Stomach (tissue), 9 donors: ENCODE measurements around the gene PCDH1. TPM values are rescaled to one million over a fixed set of nuclear protein-coding genes. Genes with fewer than 3 reads are reported as not detected.

Source experiments
- DNase-seq, 2 donors: peaks; one replicate each; pipeline versions ENCODE4 v3.0.0 to v3.0.0-alpha.2; 2013 to 2019
- H3K27ac ChIP-seq, 5 donors: fragments of 200-600 bp in 4 of 5; sonication (generic) in 4 of 5; one replicate each; pipeline ENCODE4 v1.5.1; 2013 to 2019; ENCODE audit warnings: mild to moderate bottlenecking in 1 of 5, moderate library complexity in 1 of 5
- H3K27me3 ChIP-seq, 3 donors: fragments of 200-600 bp; sonication (generic); one replicate each; pipeline ENCODE4 v1.5.1; 2017 to 2019; ENCODE audit warnings: mixed run types in 1 of 3
- H3K36me3 ChIP-seq, 4 donors: fragments of 200-600 bp; sonication (generic); 1 replicate in 3 of 4; 2 replicates in 1 of 4; pipeline ENCODE4 v1.5.1; 2016 to 2019
- H3K4me1 ChIP-seq, 4 donors: fragments of 200-600 bp; sonication (generic); one replicate each; pipeline ENCODE4 v1.5.1; 2016 to 2019
- H3K4me3 ChIP-seq, 4 donors: fragments of 200-600 bp; sonication (generic) in 3 of 4; one replicate each; pipeline ENCODE4 v1.5.1; 2016 to 2019; ENCODE audit warnings: mild to moderate bottlenecking in 1 of 4
- H3K9me3 ChIP-seq, 4 donors: fragments of 200-600 bp; sonication (generic); one replicate each; pipeline ENCODE4 v1.5.1; 2016 to 2019
- EP300 ChIP-seq: sonication (generic); formaldehyde crosslinking; IDR thresholded peaks from one replicate; pipeline ENCODE4 v1.6.1; 2017; ENCODE audit warnings: antibody characterized with exemption
- POLR2A ChIP-seq, 4 donors: fragments of 450-650 bp; IDR thresholded peaks; one replicate each; pipeline ENCODE4 v1.6.1; 2016; ENCODE audit warnings: antibody characterized with exemption in 4 of 4, control low read depth in 2 of 4, mild to moderate bottlenecking in 1 of 4, moderate library complexity in 1 of 4
- POLR2AphosphoS5 ChIP-seq, 3 donors: sonication (generic); formaldehyde crosslinking; IDR thresholded peaks; one replicate each; pipeline ENCODE4 v1.6.1; 2016; ENCODE audit warnings: antibody characterized with exemption in 3 of 3
- WGBS, 5 donors: extraction: QIAGEN DNeasy Blood & Tissue Kit in 3 of 5; methylation state at CpG; one replicate each; pipeline versions ENCODE4 v1.1.5 to v1.1.7; 2013 to 2018; 5-methylcytosine and 5-hydroxymethylcytosine counted together
- intact Hi-C: fragments of 100-400 bp; cut with DNase I; formaldehyde crosslinking; loops from one replicate; pipeline ENCODE4 v1.15.1; 2023; ENCODE audit warnings: low total_unique reads
- polyA plus RNA-seq, 3 donors: library from polyadenylated mRNA; stranded (reverse); fragments of 200-250 nt; gene quantifications; one replicate each; pipeline ENCODE4 v1.2.3, GENCODE V29; 2013
- total RNA-seq, 5 donors: library from RNA; depleted of rRNA; stranded (reverse); fragments of >200 nt; gene quantifications; one replicate each; pipeline versions ENCODE4 v1.1.0 to v1.2.3, GENCODE V29; 2014 to 2016
- TF ChIP-seq, protein P1 (sequence below), 7 experiments: fragments of 450-650 bp in 4 of 7; fragments of 200-600 bp in 3 of 7; sonication (generic) in 3 of 7; IDR thresholded peaks; one replicate each; pipeline ENCODE4 v1.5.1; 2016 to 2019; ENCODE audit warnings: antibody characterized with exemption in 7 of 7, control low read depth in 2 of 7, mild to moderate bottlenecking in 1 of 7
- donor health status: healthy with polysubstance abuse.
- donor health status: Bipolar disorder and iron deficiency.
- donor health status: healthy.

The PCDH1 gene
- total and polyA plus RNA-seq, 8 donors: 8.7 to 96.9 (median 43.6) TPM

DNA sequence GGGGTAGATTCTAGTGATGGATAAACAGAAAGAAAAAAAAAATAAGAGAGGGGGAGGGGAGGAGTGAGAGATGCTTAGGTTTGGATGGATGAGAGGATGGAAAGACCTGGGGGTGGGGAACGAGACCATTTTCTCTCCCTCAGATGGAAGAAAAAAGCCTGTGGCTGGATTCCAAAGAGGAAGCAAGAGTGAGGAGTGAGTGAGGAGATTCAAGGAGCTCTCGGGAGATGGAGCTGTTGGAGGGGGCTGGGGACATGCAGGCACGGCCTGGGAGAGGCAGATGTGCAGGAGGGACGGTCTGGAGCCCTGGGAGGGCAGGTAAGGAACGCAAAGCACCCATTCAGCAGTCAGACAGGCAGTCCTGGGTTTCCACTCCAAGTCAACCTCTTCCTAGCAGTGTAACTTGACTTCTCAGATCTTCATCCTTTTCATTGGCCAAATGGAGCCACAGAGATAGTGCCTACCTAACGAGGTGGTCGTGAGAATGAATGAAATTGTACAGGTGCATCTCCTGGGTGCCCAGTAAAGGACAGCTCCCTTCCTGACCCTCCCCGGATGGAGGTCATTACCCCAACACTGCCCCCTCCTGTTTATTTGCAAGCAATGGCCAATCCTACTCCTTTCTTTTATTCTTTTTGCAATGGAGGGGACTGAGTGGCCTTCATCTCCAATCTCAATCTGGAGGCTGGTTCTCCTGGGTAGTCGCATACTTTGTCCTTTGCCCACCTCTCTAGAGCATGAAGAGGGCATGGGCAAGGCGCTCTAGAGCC lies 52.2 kb downstream of the PCDH1 start:
- Histone ChIP-seq H3K27me3 (peaks cover 0 to 12% (median 3%) of the 10 kb centered on the region in 3 donors), H3K36me3 (no peaks in the 10 kb centered on the region), H3K27ac (no peak overlapping the region), H3K4me3 (no peak overlapping the region), H3K9me3 (no peaks in the 10 kb centered on the region), H3K4me1 (peaks cover 0 to 11% (median 0%) of the 10 kb centered on the region in 4 donors)
- intact Hi-C loops: no loop called here
- 46 to 60% (median 52%) methylated on average over 10 of the region's 10 CpGs for whole genome bisulfite sequencing, 5 donors
- TF ChIP-seq POLR2AphosphoS5 (IDR thresholded peaks at IDR 0.05): no peak
- TF ChIP-seq, protein P1, sequence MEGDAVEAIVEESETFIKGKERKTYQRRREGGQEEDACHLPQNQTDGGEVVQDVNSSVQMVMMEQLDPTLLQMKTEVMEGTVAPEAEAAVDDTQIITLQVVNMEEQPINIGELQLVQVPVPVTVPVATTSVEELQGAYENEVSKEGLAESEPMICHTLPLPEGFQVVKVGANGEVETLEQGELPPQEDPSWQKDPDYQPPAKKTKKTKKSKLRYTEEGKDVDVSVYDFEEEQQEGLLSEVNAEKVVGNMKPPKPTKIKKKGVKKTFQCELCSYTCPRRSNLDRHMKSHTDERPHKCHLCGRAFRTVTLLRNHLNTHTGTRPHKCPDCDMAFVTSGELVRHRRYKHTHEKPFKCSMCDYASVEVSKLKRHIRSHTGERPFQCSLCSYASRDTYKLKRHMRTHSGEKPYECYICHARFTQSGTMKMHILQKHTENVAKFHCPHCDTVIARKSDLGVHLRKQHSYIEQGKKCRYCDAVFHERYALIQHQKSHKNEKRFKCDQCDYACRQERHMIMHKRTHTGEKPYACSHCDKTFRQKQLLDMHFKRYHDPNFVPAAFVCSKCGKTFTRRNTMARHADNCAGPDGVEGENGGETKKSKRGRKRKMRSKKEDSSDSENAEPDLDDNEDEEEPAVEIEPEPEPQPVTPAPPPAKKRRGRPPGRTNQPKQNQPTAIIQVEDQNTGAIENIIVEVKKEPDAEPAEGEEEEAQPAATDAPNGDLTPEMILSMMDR (IDR thresholded peaks at IDR 0.05): peak in 4 of 7 experiments; percentile 8 to 32 (median 12)
- DNase-seq: no peak

- no peaks in the 10 kb centered on the region for H3K36me3 ChIP-seq
- H3K27me3 ChIP-seq: peaks cover 0 to 12% (median 3%) of the 10 kb centered on the region in 3 donors
- WGBS, 5 donors: 45 to 65% (median 63%) methylated on average over 10 of the region's 10 CpGs
- no peak for TF ChIP-seq POLR2AphosphoS5 (IDR thresholded peaks at IDR 0.05)
- no peaks in the 10 kb centered on the region for H3K9me3 ChIP-seq
- no peak for DNase-seq
- H3K4me3 ChIP-seq: no peak overlapping the region
- H3K4me1 ChIP-seq: peaks cover 0 to 11% (median 0%) of the 10 kb centered on the region in 4 donors
- no peak overlapping the region for H3K27ac ChIP-seq
- intact Hi-C loops: no loop called here
Measured at GRCh38 chr5:141825241-141825671, 53.0 kb downstream of the PCDH1 start.

GRCh38 chr5:141824717-141825116 lies 53.5 kb downstream of the PCDH1 start:
- Histone ChIP-seq H3K9me3 (no peaks in the 10 kb centered on the region), H3K36me3 (no peaks in the 10 kb centered on the region), H3K4me1 (peaks cover 0 to 11% (median 0%) of the 10 kb centered on the region in 4 donors), H3K27ac (no peak overlapping the region), H3K4me3 (no peak overlapping the region), H3K27me3 (peaks cover 0 to 12% (median 3%) of the 10 kb centered on the region in 3 donors)
- intact Hi-C loops: no loop called here
- no peak for DNase-seq
- whole genome bisulfite sequencing, 5 donors: 66 to 84% (median 79%) methylated on average over 3 of the region's 3 CpGs
- TF ChIP-seq POLR2AphosphoS5 (IDR thresholded peaks at IDR 0.05) (no peak), POLR2A (IDR thresholded peaks at IDR 0.05) (no peak), EP300 (no peak)
- TF ChIP-seq, protein P1 (IDR thresholded peaks at IDR 0.05): no peak

DNA sequence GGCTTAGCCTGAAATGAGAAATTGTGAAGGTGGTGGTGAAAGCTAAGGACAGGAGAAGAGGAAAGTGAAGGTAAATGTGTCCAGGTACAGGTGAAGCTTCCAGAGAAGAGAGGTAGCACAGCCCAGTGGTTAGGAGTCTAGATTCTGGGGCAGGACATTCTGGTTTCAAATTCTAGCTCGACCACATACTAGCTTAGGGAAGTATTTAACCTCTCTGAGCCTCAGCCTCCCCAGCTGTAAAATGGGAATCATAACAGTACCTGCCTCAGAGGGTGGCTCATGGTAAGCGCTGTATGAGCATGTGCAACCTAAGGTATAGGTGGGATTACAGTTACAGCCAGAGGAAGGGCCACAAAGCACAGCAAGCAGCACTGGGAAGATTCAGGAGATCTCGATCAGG lies 55.2 kb downstream of the PCDH1 start:
- H3K9me3 ChIP-seq: no peaks in the 10 kb centered on the region
- no peak for DNase-seq
- H3K4me1 ChIP-seq: peaks cover 0 to 11% (median 0%) of the 10 kb centered on the region in 4 donors
- 76 to 91% (median 88%) methylated on average over 3 of the region's 3 CpGs for WGBS, 5 donors
- intact Hi-C loops: no loop called here
- no peak overlapping the region for H3K4me3 ChIP-seq
- TF ChIP-seq EP300 (no peak), POLR2AphosphoS5 (IDR thresholded peaks at IDR 0.05) (no peak), POLR2A (IDR thresholded peaks at IDR 0.05) (no peak)
- TF ChIP-seq, protein P1 (IDR thresholded peaks at IDR 0.05): no peak
- no peaks in the 10 kb centered on the region for H3K36me3 ChIP-seq
- peak overlapping the region in 3 of 5 donors; percentile 65 to 74 (median 68) for H3K27ac ChIP-seq
- peaks cover 0 to 12% (median 3%) of the 10 kb centered on the region in 3 donors for H3K27me3 ChIP-seq

DNA sequence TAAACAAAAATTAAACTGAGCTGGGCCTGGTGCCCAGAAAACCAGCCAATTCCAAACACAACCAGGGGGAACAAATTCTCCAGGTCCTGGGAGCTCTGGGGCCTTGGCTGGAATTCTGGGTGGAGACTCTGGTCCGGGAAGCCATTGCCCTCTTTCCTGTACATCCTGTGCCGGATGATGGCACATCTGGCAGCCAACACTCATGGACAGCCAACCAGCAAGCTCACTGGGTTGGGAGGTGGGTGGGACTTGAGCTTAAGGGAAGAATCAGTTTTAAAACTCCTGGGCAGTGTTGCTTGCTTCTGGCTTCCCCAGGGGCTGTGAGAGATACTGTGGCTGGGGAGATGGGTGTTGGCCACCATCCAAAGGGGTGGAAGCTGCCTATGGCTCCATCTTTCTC lies 56.1 kb downstream of the PCDH1 start:
- H3K4me1 ChIP-seq: peaks cover 0 to 11% (median 0%) of the 10 kb centered on the region in 4 donors
- H3K27me3 ChIP-seq: peaks cover 0 to 13% (median 3%) of the 10 kb centered on the region in 3 donors
- intact Hi-C loops: no loop called here
- DNase-seq: no peak
- H3K27ac ChIP-seq: peak overlapping the region in 4 of 5 donors; percentile 65 to 74 (median 68)
- TF ChIP-seq, protein P1 (IDR thresholded peaks at IDR 0.05): no peak
- no peak for TF ChIP-seq POLR2A (IDR thresholded peaks at IDR 0.05)
- TF ChIP-seq POLR2AphosphoS5 (IDR thresholded peaks at IDR 0.05): peak in 1 of 3 donors; percentile 24
- TF ChIP-seq EP300: peak; percentile 66
- no peak overlapping the region for H3K4me3 ChIP-seq
- 35 to 41% (median 37%) methylated on average over 2 of the region's 2 CpGs for WGBS, 5 donors
- no peaks in the 10 kb centered on the region for H3K36me3 ChIP-seq
- H3K9me3 ChIP-seq: no peaks in the 10 kb centered on the region
